ENCODE data around the gene SPTBN1.

Gene SPTBN1

GRCh38 chr2:54574860-54575247, 118.7 kb downstream of the SPTBN1 start:
- DNase-seq (ENCODE audit: low spot score), result no peak

DNA sequence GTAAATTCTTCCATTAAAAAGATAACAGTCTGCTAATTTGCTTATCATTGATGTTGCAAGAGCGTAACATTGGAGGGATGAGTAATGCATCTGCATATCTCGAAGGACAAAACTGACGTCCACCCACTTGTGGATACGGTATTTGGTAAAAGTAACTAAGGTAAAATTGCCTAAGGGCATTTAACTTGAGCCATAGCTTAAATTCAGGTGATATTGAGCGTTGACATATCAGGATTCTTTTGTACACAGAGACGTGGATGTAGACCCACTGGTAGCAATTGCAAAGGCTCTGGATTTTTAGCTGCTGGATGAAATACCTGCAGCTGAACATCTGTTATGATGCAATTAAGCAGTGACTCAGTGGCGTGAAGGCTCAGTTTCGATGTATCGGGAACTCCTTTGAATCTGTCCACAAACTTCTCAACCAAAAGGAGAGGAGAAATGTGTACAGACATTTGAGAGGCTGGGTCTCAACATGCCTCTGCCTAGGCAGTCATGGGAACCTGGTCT, 119.3 kb downstream of the SPTBN1 start:
- no peak for DNase-seq (ENCODE audit: low spot score)

DNA sequence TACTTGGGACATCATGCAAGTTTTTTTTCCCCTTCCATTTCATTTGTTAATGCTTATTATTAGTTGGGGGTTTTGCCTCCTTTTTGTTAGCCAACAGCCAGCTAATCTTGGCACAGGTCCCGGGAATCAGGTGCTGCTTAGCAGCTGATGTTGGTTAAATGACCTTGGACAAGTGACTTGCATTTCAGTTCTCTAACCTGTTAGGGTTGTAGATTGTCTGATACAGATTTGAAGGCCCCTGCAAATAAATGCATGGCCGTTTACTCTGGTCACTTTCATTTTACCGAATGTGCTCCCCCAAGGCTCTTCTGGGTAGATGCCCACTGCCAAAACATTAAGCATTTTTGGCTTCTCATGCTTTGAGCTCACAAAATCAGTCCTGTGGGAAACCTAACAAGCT, 120.9 kb downstream of the SPTBN1 start:
- DNase-seq (ENCODE audit: low spot score), result no peak

GRCh38 chr2:54577944-54578647, 122.0 kb downstream of the SPTBN1 start:
- DNase-seq (ENCODE audit: low spot score), result no peak

GRCh38 chr2:54578648-54579045, 122.5 kb downstream of the SPTBN1 start:
- DNase-seq (ENCODE audit: low spot score), result no peak

GRCh38 chr2:54579061-54579681, 123.0 kb downstream of the SPTBN1 start:
- DNase-seq (ENCODE audit: low spot score), result no peak

DNA sequence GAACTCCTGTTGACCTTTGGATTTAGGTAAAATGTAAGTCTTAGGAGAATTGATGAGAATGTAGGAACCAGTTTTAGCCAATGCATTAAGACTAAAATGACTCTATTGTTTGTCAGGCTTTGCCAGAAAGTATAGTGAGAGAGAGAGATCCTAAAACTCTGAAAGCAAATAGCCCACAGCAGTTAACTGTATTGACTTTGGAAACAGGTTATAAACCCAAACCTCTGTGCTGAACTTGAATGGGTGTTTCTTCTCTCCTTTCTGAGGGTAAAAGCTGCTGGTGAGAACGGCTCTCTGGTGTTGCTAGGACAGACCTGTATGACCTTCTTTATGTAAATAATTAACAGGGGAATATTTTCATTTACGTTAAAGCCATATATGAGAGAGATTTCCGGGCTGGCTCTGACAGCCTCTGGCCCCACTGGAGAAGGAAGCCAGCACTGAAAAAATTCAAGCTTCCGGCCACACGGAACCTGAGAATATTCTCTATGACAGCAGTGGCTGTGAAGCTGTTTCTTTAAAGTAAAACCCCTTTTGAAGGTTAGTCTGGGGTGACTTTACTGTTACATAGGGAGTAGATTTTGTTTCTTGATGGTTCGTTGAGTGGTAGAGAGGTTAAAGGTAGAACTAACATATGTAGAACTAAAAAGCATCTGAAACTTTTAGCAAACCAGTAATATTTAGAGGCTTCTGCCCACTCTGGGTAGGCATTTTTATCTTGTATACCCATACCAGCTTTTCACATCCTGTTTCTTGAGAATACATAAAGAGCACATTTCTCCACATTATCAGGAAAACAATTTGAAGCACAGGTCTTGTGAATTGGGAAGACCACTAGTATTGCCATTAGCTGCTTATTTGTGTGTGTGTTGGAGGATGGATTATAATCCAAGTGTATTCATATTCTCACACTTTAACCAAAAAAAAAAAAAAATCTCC, 123.8 kb downstream of the SPTBN1 start:
- peak; percentile 38 for DNase-seq (ENCODE audit: low spot score)

DNA sequence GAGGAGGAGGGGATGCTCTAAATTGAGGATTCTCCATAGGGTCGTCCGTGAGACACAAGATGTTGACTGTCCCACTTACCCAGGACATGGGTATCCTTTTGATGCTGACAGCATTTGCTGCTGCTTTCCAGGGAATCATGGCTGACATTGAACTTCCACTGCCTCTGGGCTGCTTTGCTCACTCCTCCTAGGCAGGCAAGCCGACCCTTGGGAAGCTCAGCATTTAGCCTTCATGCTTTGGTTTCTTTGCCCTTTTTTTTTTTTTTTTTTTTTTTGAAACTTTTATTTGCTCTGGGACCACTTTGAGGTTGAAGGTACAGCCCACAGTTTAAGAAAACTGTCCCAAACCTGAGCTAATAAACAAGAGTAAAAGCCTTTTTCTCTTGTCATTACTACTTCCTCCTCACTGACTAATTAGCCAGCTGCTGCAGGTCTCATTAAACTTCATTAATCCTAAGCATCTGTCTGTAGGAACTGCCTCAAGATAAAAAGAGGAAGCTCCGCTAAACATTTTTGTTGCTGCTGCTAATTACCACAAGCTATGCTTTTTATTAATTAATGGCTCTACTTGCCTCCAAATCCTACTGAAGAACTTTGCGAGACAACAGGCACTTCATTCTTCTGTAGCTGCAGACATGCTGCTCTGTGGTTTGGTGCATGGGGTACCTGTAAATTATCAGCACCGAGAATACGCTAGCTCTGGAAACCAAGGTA, 125.4 kb downstream of the SPTBN1 start:
- DNase-seq (ENCODE audit: low spot score), result peak; percentile 66

GRCh38 chr2:54582987-54583386, 126.9 kb downstream of the SPTBN1 start:
- DNase-seq (ENCODE audit: low spot score), result no peak

DNA sequence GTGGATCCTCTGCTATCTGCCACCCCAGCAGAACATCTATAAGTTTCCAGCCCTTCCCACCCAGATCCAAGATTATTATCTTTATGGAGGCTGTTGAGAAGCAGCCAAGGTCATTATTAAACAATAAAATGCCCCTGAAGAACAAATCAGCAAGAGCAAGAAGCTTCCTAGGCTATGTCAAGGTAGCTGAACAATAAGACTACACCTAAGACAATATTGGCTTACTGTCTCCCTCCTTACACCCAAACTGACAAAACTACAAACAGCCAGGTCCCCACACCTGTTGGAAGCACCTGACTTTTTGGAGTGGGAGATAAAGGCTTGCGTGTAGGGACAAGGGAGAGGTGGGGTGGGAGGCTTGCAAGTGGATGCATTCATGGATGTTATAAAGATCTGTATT, 128.5 kb downstream of the SPTBN1 start:
- no peak for DNase-seq (ENCODE audit: low spot score)

DNA sequence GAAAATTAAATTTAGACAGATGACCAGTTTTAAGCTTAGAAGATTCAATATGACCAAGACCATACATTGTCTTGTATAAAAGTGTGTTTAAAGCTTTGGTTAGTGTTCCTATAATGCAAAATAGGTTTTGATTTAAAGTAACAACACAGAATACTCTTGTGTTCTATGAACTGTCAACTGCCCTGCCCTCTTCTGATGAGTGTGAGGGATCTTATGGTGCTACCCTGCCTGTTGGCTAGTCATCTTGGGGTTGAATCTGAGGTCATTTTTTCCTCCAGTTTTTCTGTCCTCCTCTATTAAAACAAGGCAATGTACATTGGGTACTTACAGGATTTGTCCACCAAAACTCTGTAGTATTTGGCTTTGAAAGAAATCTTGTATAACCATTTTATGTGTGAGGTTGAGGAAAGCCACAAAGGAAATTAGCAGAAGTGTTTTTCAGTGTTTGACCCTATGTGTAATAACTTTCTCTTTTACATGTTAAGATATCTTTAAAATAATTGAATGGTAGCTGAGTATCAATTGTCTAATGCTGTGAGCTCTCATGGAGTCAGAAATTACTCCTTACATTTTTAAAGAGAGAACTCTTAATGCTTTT, 129.1 kb downstream of the SPTBN1 start:
- DNase-seq (ENCODE audit: low spot score), result no peak

GRCh38 chr2:54586062-54586461, 129.9 kb downstream of the SPTBN1 start:
- no peak for DNase-seq (ENCODE audit: low spot score)

DNA sequence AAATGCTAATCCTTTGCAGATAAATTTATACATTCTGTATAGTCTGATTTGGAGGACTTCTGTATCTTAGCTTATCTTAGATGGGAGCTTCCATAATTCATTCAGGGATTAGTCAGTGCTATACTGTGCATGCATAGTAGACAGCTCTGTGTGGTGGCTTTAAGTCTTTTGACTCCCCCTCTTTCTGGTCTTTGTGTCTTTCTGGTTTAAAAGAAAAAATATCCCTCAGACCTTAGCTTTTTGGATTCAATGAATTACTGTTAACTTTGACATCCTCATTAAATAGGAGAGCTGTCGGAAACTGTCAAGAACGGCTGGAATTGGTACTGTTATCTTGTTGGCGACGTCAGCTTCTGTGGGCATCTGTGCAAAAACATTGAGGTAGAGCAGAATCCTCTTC, 130.4 kb downstream of the SPTBN1 start:
- no peak for DNase-seq (ENCODE audit: low spot score)

DNA sequence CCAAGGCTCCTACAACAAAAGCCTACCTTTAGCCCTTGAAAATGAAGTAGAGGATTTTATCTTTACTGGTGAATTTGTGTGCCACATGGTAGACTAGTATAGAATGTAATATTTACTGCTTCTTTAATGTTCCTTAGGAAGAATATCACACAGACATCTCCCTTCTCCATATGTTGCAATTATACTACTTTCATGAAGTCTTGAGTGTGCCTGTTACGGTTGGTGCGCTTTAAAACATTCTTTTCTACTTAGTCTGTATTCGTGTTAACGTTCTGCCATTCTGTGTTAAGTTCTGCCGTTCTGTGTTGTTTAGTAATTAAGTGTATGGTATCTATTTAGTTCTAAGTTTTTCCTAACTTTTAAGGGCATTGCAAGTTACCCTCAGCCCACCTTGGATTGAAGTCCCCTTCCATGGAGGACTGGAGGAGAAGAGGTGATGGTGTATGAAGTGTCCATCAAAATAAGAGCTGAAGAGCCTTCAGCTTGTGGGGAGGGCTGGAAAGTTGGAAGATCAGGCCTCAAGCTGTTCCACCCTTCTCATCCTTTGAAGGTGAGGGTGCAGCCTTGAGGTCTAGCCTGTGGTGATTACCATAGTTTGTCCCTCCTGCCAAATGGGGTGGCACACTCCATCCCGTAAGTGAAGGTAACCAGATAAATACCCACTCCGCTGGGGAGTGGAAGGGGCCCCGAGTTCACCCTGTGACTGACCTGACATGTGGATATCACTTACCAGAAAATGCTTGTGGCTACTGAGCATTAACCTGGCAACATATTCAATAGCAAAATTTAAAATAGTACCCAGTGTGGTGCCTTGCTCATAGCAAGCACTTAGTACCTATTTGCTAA, 131.3 kb downstream of the SPTBN1 start:
- no peak for DNase-seq (ENCODE audit: low spot score)

GRCh38 chr2:54588244-54588899, 132.2 kb downstream of the SPTBN1 start:
- DNase-seq (ENCODE audit: low spot score), result no peak

GRCh38 chr2:54589038-54589339, 132.9 kb downstream of the SPTBN1 start:
- DNase-seq (ENCODE audit: low spot score), result no peak

- no peak for DNase-seq (ENCODE audit: low spot score)
Observed at GRCh38 chr2:54589340-54590215, 133.5 kb downstream of the SPTBN1 start.

DNA sequence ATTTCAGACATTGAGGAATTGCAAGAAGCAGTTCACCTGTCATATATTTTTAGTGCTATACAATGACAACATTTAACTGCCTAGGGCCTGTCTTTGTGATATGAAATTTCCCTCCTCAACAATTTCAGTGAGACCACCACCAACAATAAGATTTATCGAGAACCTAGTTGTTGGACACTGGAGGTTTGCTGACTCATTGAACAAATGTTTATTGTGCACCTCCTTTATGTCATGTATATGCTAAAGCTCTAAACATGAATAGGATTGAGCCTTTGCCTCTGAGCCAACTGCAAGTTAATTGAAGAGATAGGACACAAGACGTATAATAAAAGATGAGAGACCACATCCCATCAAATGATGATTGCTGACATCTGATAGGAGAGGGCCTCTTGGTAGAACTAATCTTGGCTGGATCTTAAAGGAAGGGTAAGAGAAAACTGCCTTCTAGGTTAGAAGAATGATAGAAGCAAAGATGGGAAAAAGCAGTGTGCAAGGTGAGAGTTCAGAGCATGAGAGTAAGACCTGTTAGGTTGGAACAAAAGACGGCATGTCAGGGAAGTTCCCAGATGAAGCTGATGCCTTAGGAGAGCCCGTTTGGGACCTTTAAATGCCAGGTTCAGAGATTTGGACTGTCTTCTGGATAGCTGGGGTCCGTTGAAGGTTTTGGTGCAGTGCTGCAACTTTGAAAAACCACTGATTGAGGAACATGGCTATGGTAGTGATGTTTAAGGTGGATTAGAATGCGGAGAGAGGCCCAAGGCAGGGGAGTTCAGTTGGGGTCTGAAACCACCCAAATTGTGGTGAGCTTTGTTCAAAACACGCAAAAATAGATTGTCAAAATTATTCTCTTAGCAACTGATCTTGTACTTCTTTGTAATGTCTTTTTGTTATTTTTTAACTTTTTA, 134.3 kb downstream of the SPTBN1 start:
- no peak for DNase-seq (ENCODE audit: low spot score)

Measured in germinal center (tissue), 1 donor.